HK-2 (cell line): ENCODE data around the gene KPNA2.
"Not testable (repeated sequence)": the region's sequence is repeated elsewhere in the genome, so short reads cannot be mapped to it uniquely, and the experiment has no call there.

Source experiments
- DNase-seq: peaks from one replicate; pipeline ENCODE4 v3.0.0-alpha.2; 2018; ENCODE audit not compliant: unreplicated experiment

The KPNA2 gene

DNA sequence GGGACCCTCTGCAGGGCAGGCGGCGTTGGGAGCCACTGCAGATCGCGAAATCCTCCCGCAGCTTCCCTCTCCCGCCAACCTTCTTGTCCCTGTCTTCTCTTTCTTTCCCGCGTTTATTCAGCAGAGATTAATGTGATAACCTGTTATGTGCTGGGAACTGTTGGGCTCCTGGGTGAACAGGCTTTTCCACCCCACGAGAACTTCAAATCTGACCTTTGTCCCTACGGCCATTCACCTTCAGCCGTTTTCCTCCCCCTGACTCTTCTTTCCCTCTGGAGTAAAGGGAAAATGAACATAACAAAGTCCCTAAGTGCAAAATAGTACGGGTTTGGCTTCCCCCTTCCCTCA is 15.2 kb upstream of the KPNA2 start:
- DNase-seq, result no peak

DNA sequence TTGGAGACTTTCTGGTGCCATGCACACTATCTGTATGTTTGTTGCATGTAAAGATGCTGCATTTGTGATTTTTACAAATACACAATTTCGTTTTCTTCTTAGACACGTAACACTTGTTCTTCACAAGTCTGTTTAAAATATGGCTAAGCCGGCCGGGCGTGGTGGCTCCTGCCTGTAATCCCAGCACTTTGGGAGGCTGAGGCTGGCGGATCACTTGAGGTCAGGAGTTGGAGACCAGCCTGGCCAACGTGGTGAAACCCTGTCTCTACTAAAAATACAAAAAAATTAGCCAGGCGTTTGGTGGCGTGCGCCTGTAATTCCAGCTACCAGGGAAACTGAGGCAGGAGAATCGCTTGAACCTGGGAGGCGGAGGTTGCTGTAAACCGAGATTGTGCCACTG is 14.7 kb upstream of the KPNA2 start:
- DNase-seq, result not testable (repeated sequence)

DNA sequence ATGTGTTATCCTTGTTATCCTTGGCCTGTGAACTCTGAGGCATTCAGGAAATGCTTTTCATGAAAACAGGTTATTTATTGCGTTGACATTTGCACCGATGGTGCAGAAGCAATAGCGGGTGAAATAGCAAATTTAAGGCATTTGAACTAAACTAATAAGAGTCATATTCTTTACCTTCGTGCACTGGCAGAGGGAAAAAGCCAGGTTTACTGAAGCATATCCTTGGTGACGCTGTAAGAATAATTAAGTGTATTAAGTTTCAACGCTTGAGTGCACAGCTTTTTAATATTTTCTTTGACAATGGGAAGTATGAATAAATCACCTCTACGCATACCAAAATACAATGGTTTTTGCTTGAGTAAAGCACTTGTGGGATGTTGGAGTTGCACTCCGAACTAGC is 13.6 kb upstream of the KPNA2 start:
- DNase-seq, result no peak

DNA sequence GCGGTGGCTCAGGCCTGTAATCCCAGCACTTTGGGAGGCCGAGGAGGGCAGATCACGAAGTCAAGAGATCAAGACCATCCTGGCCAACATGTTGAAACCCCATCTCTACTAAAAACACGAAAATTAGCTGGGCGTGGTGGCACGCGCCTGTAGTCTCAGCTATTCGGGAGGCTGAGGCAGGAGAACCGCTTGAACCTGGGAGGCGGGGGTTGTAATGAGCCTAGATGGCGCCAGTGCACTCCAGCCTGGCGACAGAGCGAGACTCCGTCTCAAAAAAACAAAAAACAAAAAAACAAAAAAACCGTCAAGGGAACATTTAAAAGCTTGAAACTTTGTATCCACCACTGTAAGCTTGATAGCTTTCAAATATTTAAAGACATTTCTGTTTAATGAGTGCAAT is 13.0 kb upstream of the KPNA2 start:
- DNase-seq, result not testable (repeated sequence)

DNA sequence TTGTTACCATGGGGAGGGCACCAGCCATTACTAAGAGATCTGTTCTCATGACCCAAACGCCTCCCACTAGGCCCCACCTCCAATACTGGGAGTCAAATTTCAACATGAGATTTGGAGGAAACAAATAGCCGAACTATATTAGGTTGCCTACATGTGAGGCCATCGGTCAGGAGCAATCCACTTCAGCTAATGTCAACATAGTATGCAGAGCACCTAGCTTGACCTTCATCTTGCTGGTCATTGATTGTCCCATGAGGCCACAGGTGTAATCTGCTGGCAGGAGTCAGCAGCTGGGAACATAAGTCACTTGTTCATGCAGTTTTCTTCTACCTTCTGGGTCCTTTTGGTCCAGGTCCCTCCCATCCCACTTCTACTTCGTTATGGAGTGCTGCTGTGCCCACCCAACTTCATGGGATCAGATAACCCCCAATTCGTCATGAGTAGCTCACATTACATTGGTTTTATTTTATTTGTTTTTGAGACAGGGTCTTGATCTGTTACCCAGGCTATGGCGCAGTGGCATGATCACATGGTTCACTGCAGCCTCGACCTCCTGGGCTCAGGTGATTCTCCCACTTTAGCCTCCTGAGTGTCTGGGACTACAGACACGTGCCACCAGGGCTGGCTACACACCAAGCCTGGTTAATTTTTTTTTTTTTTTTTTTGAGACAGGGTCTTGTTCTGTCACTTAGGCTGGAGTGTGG is 5.9 kb upstream of the KPNA2 start:
- no peak for DNase-seq

DNA sequence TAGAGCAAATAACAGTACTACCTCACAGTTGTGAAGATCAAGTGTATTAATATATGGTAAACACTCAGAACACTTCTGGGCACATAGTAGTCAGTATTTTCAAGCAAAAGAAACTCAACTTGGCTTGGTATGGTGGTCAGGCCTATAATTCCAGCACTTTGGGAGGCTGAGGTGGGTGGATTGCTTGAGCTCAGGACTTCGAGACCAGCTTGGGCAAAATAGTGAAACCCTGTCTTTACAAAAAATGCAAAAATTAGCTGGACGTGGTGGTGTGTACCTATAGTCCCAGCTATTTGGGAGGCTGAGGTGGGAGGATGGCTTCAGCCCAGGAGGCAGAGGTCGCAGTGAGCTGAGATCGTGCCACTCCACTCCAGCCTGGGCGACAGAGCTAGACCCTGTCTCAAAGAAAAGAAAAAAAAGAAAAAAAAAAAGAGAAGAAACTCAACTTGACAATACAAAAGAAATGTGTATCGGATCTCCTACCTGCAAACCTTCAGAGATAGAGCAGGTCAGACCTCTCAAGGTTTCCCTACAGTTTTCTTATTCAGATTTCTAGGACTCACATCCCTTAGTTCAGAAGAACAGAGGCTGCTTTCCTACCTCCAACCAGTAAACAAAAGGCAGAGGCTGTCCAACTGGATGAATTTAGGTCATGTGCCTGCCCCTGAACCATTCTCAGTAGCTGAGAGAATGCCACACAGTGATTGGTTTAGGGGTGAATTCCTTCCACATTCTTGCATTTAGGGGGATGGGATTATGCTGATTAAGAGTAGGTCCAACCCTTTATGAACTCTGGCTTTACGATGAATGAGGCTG is 1.7 kb upstream of the KPNA2 start:
- DNase-seq, result peak; percentile 46

DNA sequence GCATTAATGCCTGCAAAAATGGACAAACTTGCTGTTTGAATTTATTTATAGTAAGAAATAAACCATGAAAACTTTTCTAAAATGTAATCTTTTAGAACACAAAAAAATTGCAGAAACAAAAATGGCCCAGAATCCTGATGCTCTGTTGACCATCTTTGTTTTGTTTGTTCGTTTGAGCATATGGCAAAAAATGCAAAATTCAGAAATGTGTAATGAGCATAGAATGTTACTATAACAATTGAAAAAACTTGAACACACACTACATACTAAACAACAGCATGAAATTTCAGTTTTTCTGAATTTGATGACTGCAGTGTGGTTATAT is 1.1 kb upstream of the KPNA2 start:
- DNase-seq, result no peak

DNA sequence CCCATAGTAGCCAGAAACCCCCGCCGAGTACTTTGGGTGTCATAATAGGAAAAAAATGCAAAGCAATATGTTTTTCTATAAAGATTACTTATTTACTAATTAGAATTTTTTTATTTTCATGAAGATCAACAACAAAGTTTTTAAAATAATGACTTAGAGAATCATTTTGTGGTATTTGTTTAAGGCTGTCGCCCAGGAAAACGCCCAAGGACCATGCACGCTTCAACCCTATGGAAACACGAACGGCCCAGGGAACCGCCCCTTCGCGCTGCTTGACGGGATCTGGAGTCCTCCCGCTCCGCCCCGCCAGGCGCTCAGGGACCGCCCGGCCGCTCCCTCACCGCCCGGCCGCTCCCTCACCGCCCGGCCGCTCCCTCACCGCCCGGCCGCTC is 408 bp upstream of the KPNA2 start:
- DNase-seq, result peak; percentile 90

DNA sequence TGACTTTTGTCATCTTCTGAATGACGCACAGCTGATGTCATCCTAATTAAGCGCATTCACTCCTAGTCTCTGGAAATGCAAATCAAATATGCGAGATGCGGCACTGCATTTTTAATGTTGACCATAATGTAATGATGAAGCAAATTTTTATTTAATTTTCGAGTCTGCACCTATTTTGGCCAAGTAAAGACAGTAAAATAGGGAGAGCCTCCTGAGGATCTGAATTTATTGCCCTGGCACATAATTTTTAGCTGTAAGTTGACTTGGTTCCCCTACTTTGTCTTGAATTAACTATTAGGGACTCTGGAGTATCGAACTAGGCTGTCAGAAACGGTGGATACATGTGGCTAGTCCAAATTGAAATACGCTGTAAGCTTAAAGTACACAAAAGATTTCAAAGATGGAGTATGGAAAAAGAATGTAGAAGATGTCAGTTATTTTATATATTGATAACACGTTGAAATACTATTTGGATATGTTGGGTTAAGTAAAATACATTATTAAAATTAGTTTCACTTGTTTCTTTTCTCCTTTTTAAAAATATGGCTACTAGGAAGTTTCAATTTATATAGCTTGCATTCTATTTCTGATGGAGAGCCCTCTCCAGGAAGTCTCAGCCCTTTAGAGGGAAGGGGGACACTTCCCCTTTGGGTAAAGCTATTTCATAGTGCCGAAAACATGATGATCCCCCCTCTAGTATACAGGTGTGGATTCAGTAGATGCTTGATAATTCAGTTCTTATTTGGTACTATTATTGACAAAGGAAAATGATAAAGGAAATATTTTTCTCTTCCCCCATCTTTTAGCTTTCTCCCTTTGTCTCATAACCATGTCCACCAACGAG is 991 bp downstream of the KPNA2 start:
- DNase-seq, result no peak

DNA sequence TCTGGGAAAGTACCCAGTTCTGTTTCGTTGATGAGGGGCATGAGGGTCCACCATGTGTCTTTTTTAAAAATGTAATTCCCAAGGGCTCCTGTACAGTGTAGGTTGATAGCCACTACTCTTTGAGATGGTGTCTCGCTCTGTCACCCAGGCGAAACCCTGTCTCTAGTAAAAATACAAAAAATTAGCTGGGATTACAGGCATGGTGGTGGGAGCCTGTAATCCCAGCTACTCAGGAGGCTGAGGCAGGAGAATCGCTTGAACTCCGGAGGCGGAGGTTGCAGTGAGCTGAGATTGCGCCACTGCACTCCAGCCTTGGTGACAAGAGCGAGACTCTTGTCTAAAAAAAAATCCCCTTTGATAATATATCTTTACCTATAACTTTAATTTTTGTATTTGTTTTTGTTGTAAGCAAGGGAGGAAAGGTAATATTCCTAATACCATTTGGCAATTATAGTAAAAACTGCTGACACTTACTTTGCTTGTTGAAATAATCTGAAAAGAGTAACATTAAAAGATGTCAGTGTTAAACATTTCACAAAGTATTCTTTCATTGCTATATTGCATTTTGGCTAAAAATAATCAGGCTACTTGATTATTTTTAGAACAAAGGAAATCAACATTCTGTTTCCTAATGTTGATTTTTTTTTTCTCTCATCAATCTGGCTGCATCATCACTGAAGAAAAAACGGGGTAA is 11.8 kb downstream of the KPNA2 start:
- no peak for DNase-seq

DNA sequence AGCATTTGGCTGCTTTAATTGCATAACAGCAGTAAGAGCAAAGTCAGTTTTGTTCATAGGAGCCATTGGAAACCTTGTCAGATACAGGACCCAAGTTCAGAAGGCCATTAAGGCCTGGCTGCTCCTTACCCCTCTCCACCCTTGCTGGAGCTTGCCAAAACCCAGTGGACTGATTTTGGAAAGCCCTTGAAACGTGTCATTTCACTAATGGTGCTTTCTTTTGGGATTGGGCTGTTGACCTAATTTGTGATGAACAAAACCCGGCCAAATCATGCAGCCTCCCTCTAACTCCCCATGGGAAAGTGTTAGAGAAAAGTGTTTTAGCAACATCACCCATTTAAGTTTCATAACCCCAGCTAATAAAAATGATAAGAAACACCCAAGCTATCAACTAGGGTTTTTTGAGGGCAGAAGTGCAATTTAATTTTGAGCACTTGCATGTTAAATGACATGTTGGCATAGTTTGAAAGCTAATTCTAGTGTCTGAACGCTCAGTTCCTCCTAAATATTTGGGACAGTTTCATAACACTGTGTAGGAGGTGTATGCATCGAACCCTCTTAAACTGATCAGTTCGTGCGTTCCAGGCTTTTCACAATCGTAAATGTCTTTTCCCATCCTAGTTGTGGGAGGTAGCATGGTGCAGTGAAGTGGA is 12.5 kb downstream of the KPNA2 start:
- DNase-seq, result not testable (repeated sequence)

DNA sequence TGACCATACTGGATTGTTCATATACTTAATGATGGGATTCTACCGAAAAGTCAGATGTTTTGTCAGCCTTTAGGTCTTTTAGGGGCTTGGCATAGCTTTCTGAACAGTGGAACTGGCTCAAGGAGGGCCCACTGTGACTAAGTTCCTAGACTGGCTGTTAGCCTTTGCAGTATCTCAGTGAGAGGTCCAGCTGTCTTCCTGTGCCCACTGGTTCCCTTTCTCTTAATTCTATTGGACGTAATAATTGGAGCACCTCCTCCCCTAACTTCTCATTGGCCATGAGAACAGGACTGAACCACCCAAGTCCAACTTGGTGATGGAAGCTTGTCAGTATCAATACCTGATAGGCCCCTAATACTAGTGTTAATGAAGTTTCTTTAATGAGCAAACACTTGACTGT is 13.5 kb downstream of the KPNA2 start:
- DNase-seq, result no peak

DNA sequence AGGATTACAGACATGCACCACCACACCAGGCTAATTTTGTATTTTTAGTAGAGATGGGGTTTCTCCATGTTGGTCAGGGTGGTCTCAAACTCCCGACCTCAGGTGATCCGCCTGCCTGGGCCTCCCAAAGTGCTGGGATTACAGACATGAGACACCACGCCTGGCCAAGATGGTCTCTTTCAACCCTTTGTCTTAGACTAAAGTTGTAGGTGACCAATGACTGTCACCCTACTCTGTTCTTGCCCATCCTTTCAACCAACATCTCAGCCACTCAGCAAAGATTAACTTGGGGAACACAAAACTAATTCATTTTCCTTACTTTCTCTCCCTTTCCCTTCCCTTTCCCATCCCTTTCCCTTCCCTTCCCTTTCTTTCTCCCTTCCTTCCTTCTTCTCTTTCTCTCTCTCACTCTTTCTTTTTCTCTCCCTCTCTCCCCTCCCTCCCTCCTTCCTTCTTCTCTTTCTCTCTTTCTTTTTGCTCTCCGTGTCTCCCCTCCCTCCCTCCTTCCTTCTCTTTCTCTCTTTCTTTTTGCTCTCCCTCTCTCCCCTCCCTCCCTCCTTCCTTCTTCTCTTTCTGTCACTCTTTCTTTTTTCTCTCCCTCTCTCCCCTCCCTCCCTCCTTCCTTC is 14.4 kb downstream of the KPNA2 start:
- not testable (repeated sequence) for DNase-seq

DNA sequence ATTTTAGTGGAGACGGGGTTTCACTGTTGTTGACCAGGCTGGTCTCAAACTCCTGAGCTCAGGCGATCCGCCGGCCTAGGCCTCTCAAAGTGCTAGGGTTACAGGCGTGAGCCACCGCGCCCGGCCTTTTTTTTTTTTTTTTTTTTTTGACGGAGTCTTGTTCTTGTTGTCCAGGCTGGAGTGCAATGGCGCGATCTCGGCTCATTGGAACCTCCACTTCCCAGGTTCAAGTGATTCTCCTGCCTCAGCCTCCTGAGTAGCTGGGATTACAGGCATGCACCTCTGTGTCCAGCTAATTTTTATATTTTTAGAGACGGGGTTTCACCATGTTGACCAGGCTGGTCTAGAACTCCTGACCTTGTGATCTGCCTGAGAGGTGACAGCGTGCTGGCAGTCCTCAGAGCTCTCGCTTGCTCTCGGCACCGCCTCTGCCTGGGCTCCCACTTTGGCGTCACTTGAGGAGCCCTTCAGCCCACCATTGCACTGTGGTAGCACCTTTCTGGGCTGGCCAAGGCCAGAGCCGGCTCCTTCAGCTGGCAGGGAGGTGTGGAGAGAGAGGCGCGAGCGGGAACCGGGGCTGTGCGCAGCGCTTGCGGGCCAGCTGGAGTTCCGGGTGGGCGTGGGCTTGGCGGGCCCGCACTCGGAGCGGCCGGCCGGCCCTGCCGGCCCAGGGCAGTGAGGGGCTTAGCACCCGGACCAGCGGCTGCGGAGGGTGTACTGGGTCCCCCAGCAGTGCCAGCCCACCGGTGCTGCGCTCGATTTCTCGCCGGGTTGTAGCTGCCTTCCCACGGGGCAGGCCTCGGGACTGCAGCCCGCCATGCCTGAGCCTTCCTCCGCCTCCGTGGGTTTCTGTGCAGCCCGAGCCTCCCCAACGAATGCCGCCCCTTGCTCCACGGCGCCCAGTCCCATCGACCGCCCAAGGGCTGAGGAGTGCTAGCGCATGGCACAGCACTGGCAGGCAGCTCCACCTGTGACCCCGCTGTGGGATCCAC is 16.1 kb downstream of the KPNA2 start:
- DNase-seq, result not testable (repeated sequence)

DNA sequence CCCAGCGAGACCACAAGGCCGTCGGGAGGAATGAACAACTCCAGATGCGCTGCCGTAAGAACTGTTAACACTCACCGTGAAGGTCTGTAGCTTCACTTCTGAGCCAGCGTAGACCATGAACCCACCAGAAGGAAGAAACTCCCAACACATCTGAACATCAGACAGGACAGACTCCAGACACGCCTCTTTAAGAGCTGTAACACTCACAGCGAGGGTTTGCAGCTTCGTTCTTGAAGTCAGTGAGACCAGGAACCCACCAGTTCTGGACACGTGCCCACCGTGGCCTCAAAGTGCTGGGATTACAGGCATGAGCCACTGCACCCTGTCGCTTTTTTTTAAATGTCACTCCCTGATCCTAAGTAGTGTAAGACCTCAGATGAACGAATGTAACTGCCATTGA is 17.3 kb downstream of the KPNA2 start:
- no peak for DNase-seq

DNA sequence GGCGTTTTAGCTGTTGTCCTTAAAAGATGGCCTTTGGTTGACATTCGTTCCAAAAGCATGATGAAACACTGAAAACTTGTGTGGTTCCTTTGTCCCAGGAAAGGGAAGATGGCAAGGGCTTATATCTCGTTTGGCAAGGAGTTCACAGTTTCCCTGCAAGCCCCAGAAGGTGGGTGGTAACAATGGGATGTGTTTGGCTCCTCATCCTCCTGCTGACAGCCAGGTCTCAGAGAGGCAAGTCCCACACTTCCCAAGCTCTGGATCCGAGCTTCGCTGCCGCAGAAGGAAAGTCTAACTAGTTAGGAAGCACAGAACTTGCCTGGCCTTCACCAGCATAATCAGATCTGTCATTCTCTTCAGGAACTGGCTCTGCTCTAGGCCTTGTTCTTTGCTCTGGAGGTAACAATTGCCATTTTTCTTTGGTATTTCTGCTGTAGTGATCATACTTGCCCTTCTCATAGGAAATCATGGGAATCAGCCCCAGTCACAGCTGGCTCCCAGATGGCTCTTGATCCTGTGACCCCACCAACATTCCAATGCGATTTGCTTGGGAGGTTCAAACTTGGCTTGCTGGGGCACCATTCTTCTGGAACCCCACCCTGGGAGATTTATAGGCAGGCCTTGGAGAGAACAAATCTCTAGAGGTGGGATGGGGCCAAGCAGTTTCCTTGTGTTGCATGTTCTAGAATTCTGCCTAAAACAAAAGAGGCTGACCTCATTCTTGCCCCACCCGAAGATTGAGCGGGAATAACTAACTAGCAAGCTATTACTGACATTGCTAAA is 17.9 kb downstream of the KPNA2 start:
- no peak for DNase-seq

DNA sequence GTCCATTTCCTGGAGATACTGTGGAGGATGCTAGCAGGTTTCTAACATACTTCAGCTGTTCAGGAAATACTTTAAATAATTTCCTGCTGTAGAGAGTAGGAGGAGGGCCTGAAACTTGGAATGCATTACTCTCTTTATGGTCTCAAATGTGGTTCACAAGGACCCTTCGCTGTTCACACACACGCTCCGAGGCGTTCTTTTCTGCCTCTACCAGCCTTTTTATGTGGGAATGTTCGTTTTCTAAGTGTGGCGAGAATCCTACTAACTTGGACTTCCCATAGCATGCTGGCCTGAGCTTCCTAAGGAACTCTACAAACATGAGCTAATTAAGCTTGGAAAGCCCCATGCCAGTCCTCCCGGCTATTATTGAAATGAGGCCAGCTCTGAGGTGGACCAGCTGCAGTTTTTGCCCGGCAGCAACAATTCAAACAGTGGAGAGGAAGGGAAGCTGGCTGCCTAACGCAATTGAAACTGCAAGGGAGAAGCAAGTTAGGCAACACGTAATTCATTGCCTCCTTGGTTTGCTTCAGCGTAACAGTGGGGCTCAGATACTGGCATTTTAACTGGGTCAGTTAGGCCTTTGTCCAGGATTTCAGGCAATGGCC is 18.9 kb downstream of the KPNA2 start:
- no peak for DNase-seq

DNA sequence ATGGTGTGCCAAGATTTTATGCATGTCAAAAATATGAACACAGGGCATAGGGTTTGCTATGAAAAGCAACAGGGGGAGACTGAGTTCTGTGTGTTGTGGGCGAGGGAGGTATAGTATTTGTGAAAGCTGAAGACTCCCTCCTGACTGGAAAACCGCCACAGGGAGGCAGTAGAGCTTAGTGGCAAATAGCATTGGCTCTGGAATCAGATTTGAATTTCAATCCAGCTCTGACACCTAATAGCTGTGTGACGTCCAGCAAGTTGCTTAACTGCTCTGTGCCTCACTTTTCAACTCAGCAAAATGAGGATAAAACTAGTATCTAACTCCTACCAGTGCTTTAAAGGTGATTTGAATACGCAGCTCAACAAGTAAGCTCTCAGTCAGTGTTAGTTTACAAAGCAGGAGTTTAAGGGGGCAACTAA is 22.0 kb downstream of the KPNA2 start:
- DNase-seq, result no peak

DNA sequence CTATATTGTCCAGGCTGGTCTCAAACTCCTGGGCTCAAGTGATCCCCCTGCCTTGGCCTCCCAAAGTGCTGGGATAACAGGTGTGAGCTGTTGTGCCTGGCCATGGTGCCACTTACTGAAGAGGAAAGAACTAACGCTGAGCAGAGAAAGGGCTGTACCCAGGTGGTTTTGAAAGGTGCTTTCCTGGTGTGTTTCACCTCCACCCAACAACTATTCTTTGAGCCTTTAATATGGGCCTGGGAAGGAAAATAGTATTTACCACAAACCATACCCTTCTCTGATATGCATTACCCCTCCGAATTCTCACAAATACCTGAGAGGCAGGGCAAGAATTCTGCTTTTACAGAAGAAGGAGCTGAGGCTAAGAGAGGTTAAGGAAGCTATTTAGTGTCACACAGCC is 24.8 kb downstream of the KPNA2 start:
- DNase-seq, result no peak
